GM12878 (cell line): ENCODE measurements around the gene EXOC4. TPM values are rescaled to one million over a fixed set of nuclear protein-coding genes. Genes with fewer than 3 reads are reported as not detected.

ENCODE experiments used
- ATAC-seq: fragments of 200-7000 bp; cut with Tn5 transposase; 3 replicates; pipeline ENCODE4 v1.9.1; 2020; ENCODE audit warnings: mild to moderate bottlenecking, moderate library complexity
- BruUV-seq: library from RNA; stranded (reverse); fragments of 400-500 nt; replicated peaks from 2 replicates; lab custom pipeline; 2021; lab: Mats Ljungman, UMichigan
- CTCF ChIA-PET: fragments of 300-600 bp; sonication (Branson Sonifier 250); formaldehyde crosslinking; extraction: SDS; loops from one replicate; lab custom pipeline; 2021; ENCODE audit warnings: inconsistent platforms; lab: Yijun Ruan, JAX
- POLR2A ChIA-PET: fragments of 350-600 bp; formaldehyde crosslinking; extraction: SDS; loops from one replicate; lab custom pipeline; 2021; ENCODE audit warnings: inconsistent platforms; lab: Charles Lee
- RAD21 ChIA-PET: fragments of 300-600 bp; sonication (Branson Sonifier 250); formaldehyde crosslinking; loops from one replicate; lab custom pipeline; 2023; ENCODE audit warnings: antibody characterized with exemption; ENCODE audit not compliant: unreplicated experiment; lab: Charles Lee
- SMC1A ChIA-PET: fragments of 300-600 bp; sonication (Branson Sonifier 250); formaldehyde crosslinking; loops from one replicate; lab custom pipeline; 2023; ENCODE audit not compliant: unreplicated experiment, uncharacterized antibody; lab: Charles Lee
- DNase-seq: peaks from one replicate; pipeline ENCODE4 v3.0.0-alpha.2; 2011; ENCODE audit warnings: low read depth, low spot score
- FAIRE-seq: peaks from 3 replicates; lab custom pipeline; 2011; peaks lifted over from hg19 to GRCh38; lab: Jason Lieb, UNC
- H2AFZ ChIP-seq: 2 replicates; pipeline ENCODE4 v1.6.0; 2011; ENCODE audit warnings: low read depth, low read length, control low read depth; ENCODE audit not compliant: control insufficient read depth
- H3K27ac ChIP-seq: 2 replicates; pipeline ENCODE4 v1.5.1; 2011; ENCODE audit warnings: control low read depth; ENCODE audit not compliant: control insufficient read depth, insufficient read depth
- H3K27me3 ChIP-seq, 2 experiments: replicated peaks in 1 of 2; 2 replicates each; pipeline versions ENCODE4 v1.6.0 to v1.6.1; 2011; ENCODE audit warnings: low read length in 1 of 2; ENCODE audit not compliant: control insufficient read depth in 2 of 2, insufficient read depth in 2 of 2
- H3K36me3 ChIP-seq, 2 experiments: 2 replicates each; pipeline ENCODE4 v1.5.1; 2011; ENCODE audit warnings: low read length in 1 of 2; ENCODE audit not compliant: control insufficient read depth in 2 of 2, insufficient read depth in 2 of 2
- H3K4me1 ChIP-seq: 2 replicates; pipeline ENCODE4 v1.6.1; 2011; ENCODE audit warnings: mild to moderate bottlenecking, low read length, moderate library complexity, mixed read lengths; ENCODE audit not compliant: control insufficient read depth, insufficient read depth
- H3K4me2 ChIP-seq: 2 replicates; pipeline ENCODE4 v1.6.0; 2011; ENCODE audit warnings: control low read depth; ENCODE audit not compliant: control insufficient read depth, insufficient read depth
- H3K4me3 ChIP-seq: fragments of 200-600 bp; sonication (generic); 2 replicates; pipeline ENCODE4 v1.5.1; 2016
- H3K79me2 ChIP-seq: 2 replicates; pipeline ENCODE4 v1.6.0; 2011; ENCODE audit warnings: low read length; ENCODE audit not compliant: control insufficient read depth, insufficient read depth
- H3K9ac ChIP-seq: 2 replicates; pipeline ENCODE4 v1.8.0; 2011; ENCODE audit warnings: low read length, control low read depth, mixed read lengths; ENCODE audit not compliant: control insufficient read depth, insufficient read depth
- H3K9me3 ChIP-seq: replicated peaks from 3 replicates; pipeline ENCODE4 v1.5.1; 2011; ENCODE audit warnings: mild to moderate bottlenecking, low read length; ENCODE audit not compliant: control insufficient read depth, insufficient read depth
- H4K20me1 ChIP-seq: 2 replicates; pipeline ENCODE4 v1.6.0; 2011; ENCODE audit not compliant: control insufficient read depth, insufficient read depth
- BCL11A ChIP-seq: IDR thresholded peaks from 2 replicates; pipeline ENCODE4 v1.6.1; 2011; ENCODE audit warnings: low read depth, low read length
- BCLAF1 ChIP-seq: fragments of 450-650 bp; IDR thresholded peaks from 2 replicates; pipeline ENCODE4 v1.6.1; 2017; ENCODE audit warnings: antibody characterized with exemption, mild to moderate bottlenecking, moderate library complexity
- CEBPB ChIP-seq, 2 experiments: fragments of 150-350 bp in 1 of 2; IDR thresholded peaks; 2 replicates each; pipeline ENCODE4 v1.6.1; 2012 to 2014; ENCODE audit warnings: low read depth in 2 of 2, low read length in 2 of 2, borderline replicate concordance in 1 of 2, inconsistent platforms in 1 of 2
- NFIC ChIP-seq: IDR thresholded peaks from 2 replicates; pipeline ENCODE4 v1.6.1; 2012; ENCODE audit warnings: low read depth, mild to moderate bottlenecking, inconsistent platforms, low read length, moderate library complexity
- NRF1 ChIP-seq: conservative IDR thresholded peaks from 2 replicates; pipeline ENCODE4 v1.6.1; 2011; ENCODE audit warnings: mild to moderate bottlenecking, low read depth, low read length, improper control_type of control experiment
- PAX5 ChIP-seq: IDR thresholded peaks from 2 replicates; pipeline ENCODE4 v1.6.1; 2011; ENCODE audit warnings: low read depth, low read length, borderline replicate concordance
- POU2F2 ChIP-seq: IDR thresholded peaks from 3 replicates; pipeline ENCODE4 v1.6.1; 2011; ENCODE audit warnings: low read depth, mild to moderate bottlenecking, low read length, borderline replicate concordance
- RBBP5 ChIP-seq: fragments of 200-600 bp; sonication (generic); conservative IDR thresholded peaks from 2 replicates; pipeline ENCODE4 v1.6.1; 2016
- SMAD5 ChIP-seq: IDR thresholded peaks from 2 replicates; pipeline ENCODE4 v1.6.1; 2016; ENCODE audit warnings: antibody characterized with exemption, low read depth
- TBL1XR1 ChIP-seq: IDR thresholded peaks from 2 replicates; pipeline ENCODE4 v1.6.1; 2012; ENCODE audit warnings: low read depth, low read length, improper control_type of control experiment
- ZBTB11 ChIP-seq: fragments of 450-650 bp; formaldehyde crosslinking; IDR thresholded peaks from 2 replicates; pipeline ENCODE4 v1.5.0; 2022; ENCODE audit warnings: mild to moderate bottlenecking, missing genetic modification characterization
- ZNF592 ChIP-seq: fragments of 450-650 bp; IDR thresholded peaks from 2 replicates; pipeline ENCODE4 v1.6.1; 2017; ENCODE audit warnings: mild to moderate bottlenecking, moderate library complexity
- WGBS: methylation state at CpG from one replicate; pipeline ENCODE4 v1.1.6; 2016; ENCODE audit warnings: low lambda C conversion rate; ENCODE audit not compliant: insufficient replicate concordance, insufficient coverage; ENCODE audit errors: missing lambda C conversion rate; 5-methylcytosine and 5-hydroxymethylcytosine counted together
- in situ Hi-C: fragments of 300-500 bp; cut with MboI; formaldehyde crosslinking; loops from 9 replicates; pipeline ENCODE4 v1.14.3; 2018; ENCODE audit warnings: mixed read lengths
- intact Hi-C: fragments of 100-400 bp; cut with micrococcal nuclease; formaldehyde crosslinking; loops from one replicate; pipeline ENCODE4 v1.14.2; 2022; ENCODE audit not compliant: unreplicated experiment
- polyA plus RNA-seq, 11 experiments: library from polyadenylated mRNA; depleted of rRNA in 4 of 11; unstranded in 6 of 11; stranded (reverse) in 5 of 11; fragments of >200 nt; fragmentation: Nextera tagmentation in 4 of 11; fragmentation: Illumina TruSeq in 1 of 11; extraction: Ambion mirVana in 4 of 11; extraction: Trizol in 1 of 11; gene quantifications; 1 replicate in 1 of 11; 2 replicates in 10 of 11; pipeline versions ENCODE4 v1.2.1 to v1.2.3, GENCODE V29; 2011 to 2016; ENCODE audit warnings: inconsistent platforms in 2 of 11, missing spikeins in 2 of 11, low read depth in 1 of 11
- total RNA-seq, 4 experiments: library from RNA; depleted of rRNA in 3 of 4; stranded (reverse); fragments of >200 nt in 3 of 4; fragmentation: Illumina TruSeq in 1 of 4; extraction: Trizol in 1 of 4; gene quantifications; 2 replicates each; pipeline versions ENCODE4 v1.2.1 to v1.2.3, GENCODE V29; 2013 to 2021

EXOC4 gene
- total and polyA plus RNA-seq, 10 of the 15 experiments (the other 5 are each of a cell fraction or from before 2014, with no cell fraction given), result 13.2 to 44.5 (median 29.6) TPM

GRCh38 chr7:133275446-133276095 lies 22.7 kb downstream of the EXOC4 start:
- peaks cover 0 to 11% of the 10 kb centered on the region in 2 experiments; a peak in 3 of 4 replicates for H3K36me3 ChIP-seq
- no peak overlapping the region for H2AFZ ChIP-seq
- H4K20me1 ChIP-seq, result no peaks in the 10 kb centered on the region
- H3K4me2 ChIP-seq, result no peak overlapping the region
- in situ Hi-C loops (no loop called here), intact Hi-C loops (no loop called here)
- ChIA-PET CTCF (interaction anchor here (1.0 kb wide), 1 partner anchor 579 kb away, joined by 4 read pairs; no protein-coding TSS in a partner anchor), SMC1A (no interaction called here), POLR2A (no interaction called here), RAD21 (interaction anchor here (1.8 kb wide), 1 partner anchor 158 kb away, joined by 4 read pairs; no protein-coding TSS in a partner anchor)
- no peak overlapping the region for H3K9ac ChIP-seq
- H3K27ac ChIP-seq, result no peak overlapping the region
- ATAC-seq (no peak), DNase-seq (no peak), FAIRE-seq (no peak)
- H3K4me3 ChIP-seq, result no peak overlapping the region
- no peaks in the 10 kb centered on the region; the same call in 2 of the 3 replicates for H3K9me3 ChIP-seq
- no peaks in the 10 kb centered on the region for H3K4me1 ChIP-seq
- H3K27me3 ChIP-seq, result no peaks in the 10 kb centered on the region
- no peaks in the 10 kb centered on the region; the same call in 1 of the 2 replicates for H3K79me2 ChIP-seq
- no TSS peak for BruUV-seq
- WGBS, result 96% methylated on average over 3 of the region's 3 CpGs
- no peak for TF ChIP-seq ZBTB11 (CRISPR knock-in tag)
- no peak for TF ChIP-seq ZNF592
- TF ChIP-seq BCLAF1, result no peak
- no peak for TF ChIP-seq PAX5
- no peak for TF ChIP-seq SMAD5
- no peak for TF ChIP-seq NRF1
- TF ChIP-seq CEBPB (IDR thresholded peaks at IDR 0.05; ENCODE audit: borderline replicate concordance in 1 of 2, low read depth in 2 of 2, low read length in 2 of 2), result no peak
- TF ChIP-seq RBBP5, result no peak
- no peak for TF ChIP-seq TBL1XR1
- TF ChIP-seq POU2F2, result no peak
- no peak for TF ChIP-seq BCL11A
- no peak for TF ChIP-seq NFIC
